Kidney tubule cell (primary cell): ENCODE results near the gene RPH3AL.

Experiments used
- DNase-seq: peaks from one replicate; pipeline ENCODE4 v3.0.0-alpha.2; 2018; ENCODE audit warnings: low spot score

RPH3AL gene

GRCh38 chr17:352421-353212 is at the start of gene RPH3AL:
Gene RPH3AL (minus strand): TSS chr17:352807. CDS start chr17:327543, 25,264 bp downstream.
- DNase-seq = peak; percentile 94

- no peak for DNase-seq
Measured at GRCh38 chr17:400257-400656, 47.6 kb upstream of the RPH3AL start.

- DNase-seq = no peak
Measured at GRCh38 chr17:396788-397187, 44.2 kb upstream of the RPH3AL start.

GRCh38 chr17:395974-396373 is 43.4 kb upstream of the RPH3AL start:
- no peak for DNase-seq

- no peak for DNase-seq
Measured at GRCh38 chr17:395179-395578, 42.6 kb upstream of the RPH3AL start.

- DNase-seq = no peak
Measured at GRCh38 chr17:394718-395095, 42.1 kb upstream of the RPH3AL start.

GRCh38 chr17:393806-394717 is 41.5 kb upstream of the RPH3AL start:
- no peak for DNase-seq

GRCh38 chr17:391850-392249 is 39.2 kb upstream of the RPH3AL start:
- DNase-seq = no peak

- no peak for DNase-seq
Measured at GRCh38 chr17:390025-390424, 37.4 kb upstream of the RPH3AL start.

GRCh38 chr17:388087-388486 is 35.5 kb upstream of the RPH3AL start:
- DNase-seq = no peak

- peak; percentile 69 for DNase-seq
Measured at GRCh38 chr17:386141-386876, 33.7 kb upstream of the RPH3AL start.

GRCh38 chr17:385836-386140 is 33.2 kb upstream of the RPH3AL start:
- no peak for DNase-seq

GRCh38 chr17:385178-385835 is 32.7 kb upstream of the RPH3AL start:
- peak; percentile 35 for DNase-seq

- DNase-seq = no peak
Measured at GRCh38 chr17:384622-385177, 32.1 kb upstream of the RPH3AL start.

- DNase-seq = no peak
Measured at GRCh38 chr17:383771-384621, 31.4 kb upstream of the RPH3AL start.

- peak; percentile 76 for DNase-seq
Measured at GRCh38 chr17:382644-383533, 30.3 kb upstream of the RPH3AL start.

- DNase-seq = no peak
Measured at GRCh38 chr17:381941-382643, 29.5 kb upstream of the RPH3AL start.

GRCh38 chr17:381516-381915 is 28.9 kb upstream of the RPH3AL start:
- no peak for DNase-seq
